Keratinocyte (primary cell): ENCODE results near the gene SDK1. TPM values are rescaled to one million over a fixed set of nuclear protein-coding genes. Genes with fewer than 3 reads are reported as not detected.

Experiments
- DNase-seq: peaks from one replicate; pipeline ENCODE4 v3.0.0-alpha.2; 2011; ENCODE audit warnings: low read depth, missing footprints, low spot score
- FAIRE-seq: peaks from 2 replicates; lab custom pipeline; 2011; peaks lifted over from hg19 to GRCh38; lab: Jason Lieb, UNC
- H2AFZ ChIP-seq: 2 replicates; pipeline ENCODE4 v1.6.0; 2012; ENCODE audit warnings: low read length, control low read depth, inconsistent platforms; ENCODE audit not compliant: control insufficient read depth
- H3K27ac ChIP-seq: 2 replicates; pipeline ENCODE4 v1.5.1; 2011; ENCODE audit warnings: low read length; ENCODE audit not compliant: control insufficient read depth, insufficient read depth
- H3K27me3 ChIP-seq: 3 replicates; pipeline ENCODE4 v1.6.0; 2011; ENCODE audit warnings: low read length; ENCODE audit not compliant: control insufficient read depth, insufficient read depth; ENCODE audit errors: extremely low read depth
- H3K36me3 ChIP-seq, 2 experiments: 2 replicates in 1 of 2; 3 replicates in 1 of 2; pipeline ENCODE4 v1.5.1; 2011; ENCODE audit warnings: low read length in 2 of 2, mild to moderate bottlenecking in 1 of 2; ENCODE audit not compliant: control insufficient read depth in 2 of 2, insufficient read depth in 2 of 2; ENCODE audit errors: extremely low read depth in 1 of 2
- H3K4me1 ChIP-seq: 3 replicates; pipeline ENCODE4 v1.5.1; 2011; ENCODE audit warnings: low read length; ENCODE audit not compliant: control insufficient read depth, insufficient read depth; ENCODE audit errors: extremely low read depth
- H3K4me2 ChIP-seq: 3 replicates; pipeline ENCODE4 v1.6.0; 2011; ENCODE audit warnings: low read depth, low read length; ENCODE audit not compliant: control insufficient read depth, insufficient read depth; ENCODE audit errors: extremely low read depth
- H3K4me3 ChIP-seq, 3 experiments: fragments of 200-600 bp in 1 of 3; sonication (generic) in 1 of 3; 2 replicates in 2 of 3; 3 replicates in 1 of 3; pipeline ENCODE4 v1.5.1; 2011 to 2016; ENCODE audit warnings: low read length in 3 of 3, mild to moderate bottlenecking in 3 of 3, control low read depth in 2 of 3, inconsistent platforms in 1 of 3, low read depth in 1 of 3, mixed read lengths in 1 of 3, mixed run types in 1 of 3, moderate library complexity in 1 of 3; ENCODE audit not compliant: control insufficient read depth in 2 of 3, insufficient read depth in 2 of 3; ENCODE audit errors: extremely low read depth in 1 of 3
- H3K79me2 ChIP-seq: 2 replicates; pipeline ENCODE4 v1.6.0; 2012; ENCODE audit warnings: low read length; ENCODE audit not compliant: control insufficient read depth, insufficient read depth
- H3K9ac ChIP-seq: 3 replicates; pipeline ENCODE4 v1.6.0; 2011; ENCODE audit warnings: low read length; ENCODE audit not compliant: control insufficient read depth, insufficient read depth; ENCODE audit errors: extremely low read depth
- H3K9me1 ChIP-seq: 3 replicates; pipeline ENCODE4 v1.6.0; 2011; ENCODE audit warnings: low read length; ENCODE audit not compliant: control insufficient read depth, insufficient read depth; ENCODE audit errors: extremely low read depth
- H3K9me3 ChIP-seq: 2 replicates; pipeline ENCODE4 v1.5.1; 2012; ENCODE audit warnings: low read depth, low read length; ENCODE audit not compliant: control insufficient read depth
- H4K20me1 ChIP-seq: 3 replicates; pipeline ENCODE4 v1.6.0; 2011; ENCODE audit warnings: low read length; ENCODE audit not compliant: control insufficient read depth, insufficient read depth; ENCODE audit errors: extremely low read depth
- EZH2 ChIP-seq: IDR thresholded peaks from one replicate; pipeline ENCODE4 v1.6.1; 2012; ENCODE audit warnings: inconsistent platforms, mild to moderate bottlenecking, low read length, moderate library complexity
- dilution Hi-C: fragments of 300-500 bp; cut with MboI; formaldehyde crosslinking; loops from one replicate; pipeline ENCODE4 v1.7.0; 2020; ENCODE audit warnings: low sequenced_read_pairs; ENCODE audit not compliant: extremely low pct_ligation_motif_present
- polyA plus RNA-seq, 5 experiments: library from polyadenylated mRNA; depleted of rRNA in 3 of 5; stranded (reverse) in 3 of 5; stranded (forward) in 1 of 5; unstranded in 1 of 5; fragments of >200 nt; gene quantifications; 1 replicate in 1 of 5; 2 replicates in 3 of 5; 3 replicates in 1 of 5; pipeline versions ENCODE4 v1.2.1 to v1.2.3, GENCODE V29; 2011 to 2012; ENCODE audit warnings: missing spikeins in 2 of 5, low read depth in 1 of 5, low replicate concordance in 1 of 5
- TF ChIP-seq, protein P1 (sequence below), 3 experiments: IDR thresholded peaks in 1 of 3; conservative IDR thresholded peaks in 1 of 3; optimal IDR thresholded peaks in 1 of 3; 2 replicates in 2 of 3; 3 replicates in 1 of 3; pipeline versions ENCODE3 to v1.5.1; 2011; ENCODE audit warnings: low read length in 3 of 3, mild to moderate bottlenecking in 3 of 3, moderate library complexity in 2 of 3, control low read depth in 1 of 3, inconsistent platforms in 1 of 3; ENCODE audit not compliant: insufficient read depth in 2 of 3; ENCODE audit errors: extremely low read depth in 1 of 3

SDK1 gene
- polyA plus RNA-seq, 1 donor (not counting 4 experiments of a cell fraction or from before 2014, with no cell fraction given), result 0.66 TPM

DNA sequence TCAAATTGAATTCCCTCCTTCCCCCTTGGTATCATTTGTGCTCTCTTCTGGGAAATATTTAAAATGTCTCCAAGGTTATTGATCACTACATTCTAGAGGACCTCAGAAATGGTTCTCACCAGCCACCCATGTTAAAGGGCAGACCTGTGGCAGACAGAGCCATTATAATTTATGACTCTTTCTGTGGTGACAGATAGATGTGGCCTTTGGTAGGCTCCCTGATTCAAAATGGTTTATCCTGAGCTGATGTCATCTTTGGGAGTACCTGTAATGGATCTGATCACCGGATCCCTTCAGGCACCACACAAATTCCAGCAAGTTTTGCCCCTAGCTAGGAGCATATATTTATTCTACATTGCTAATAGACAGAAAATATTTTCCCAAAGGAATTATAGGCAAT is 267.5 kb downstream of the SDK1 start:
- no peaks in the 10 kb centered on the region for H3K9me3 ChIP-seq
- no peak overlapping the region for H3K9ac ChIP-seq
- TF ChIP-seq, protein P1, sequence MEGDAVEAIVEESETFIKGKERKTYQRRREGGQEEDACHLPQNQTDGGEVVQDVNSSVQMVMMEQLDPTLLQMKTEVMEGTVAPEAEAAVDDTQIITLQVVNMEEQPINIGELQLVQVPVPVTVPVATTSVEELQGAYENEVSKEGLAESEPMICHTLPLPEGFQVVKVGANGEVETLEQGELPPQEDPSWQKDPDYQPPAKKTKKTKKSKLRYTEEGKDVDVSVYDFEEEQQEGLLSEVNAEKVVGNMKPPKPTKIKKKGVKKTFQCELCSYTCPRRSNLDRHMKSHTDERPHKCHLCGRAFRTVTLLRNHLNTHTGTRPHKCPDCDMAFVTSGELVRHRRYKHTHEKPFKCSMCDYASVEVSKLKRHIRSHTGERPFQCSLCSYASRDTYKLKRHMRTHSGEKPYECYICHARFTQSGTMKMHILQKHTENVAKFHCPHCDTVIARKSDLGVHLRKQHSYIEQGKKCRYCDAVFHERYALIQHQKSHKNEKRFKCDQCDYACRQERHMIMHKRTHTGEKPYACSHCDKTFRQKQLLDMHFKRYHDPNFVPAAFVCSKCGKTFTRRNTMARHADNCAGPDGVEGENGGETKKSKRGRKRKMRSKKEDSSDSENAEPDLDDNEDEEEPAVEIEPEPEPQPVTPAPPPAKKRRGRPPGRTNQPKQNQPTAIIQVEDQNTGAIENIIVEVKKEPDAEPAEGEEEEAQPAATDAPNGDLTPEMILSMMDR (optimal IDR thresholded peaks at IDR 0.05 in 1 of 3, IDR thresholded peaks at IDR 0.05 in 1 of 3, conservative IDR thresholded peaks at IDR 0.05 in 1 of 3; ENCODE audit: extremely low read depth in 1 of 3, insufficient read depth in 2 of 3, low read length in 3 of 3), result no peak
- TF ChIP-seq EZH2, result no peak
- H3K4me1 ChIP-seq, result no peaks in the 10 kb centered on the region
- H3K9me1 ChIP-seq, result no peaks in the 10 kb centered on the region
- FAIRE-seq, result no peak
- no peak overlapping the region for H2AFZ ChIP-seq
- H3K27me3 ChIP-seq, result no peaks in the 10 kb centered on the region
- DNase-seq, result no peak
- H3K4me2 ChIP-seq, result no peak overlapping the region
- H3K27ac ChIP-seq, result no peak overlapping the region
- H3K79me2 ChIP-seq, result no peaks in the 10 kb centered on the region
- H4K20me1 ChIP-seq, result no peaks in the 10 kb centered on the region
- dilution Hi-C loops, result no loop called here
- H3K4me3 ChIP-seq, result no peak overlapping the region
- H3K36me3 ChIP-seq, result no peaks in the 10 kb centered on the region

GRCh38 chr7:3569643-3570042 is 268.6 kb downstream of the SDK1 start:
- no peaks in the 10 kb centered on the region for H3K36me3 ChIP-seq
- DNase-seq (no peak), FAIRE-seq (no peak)
- TF ChIP-seq, protein P1 (optimal IDR thresholded peaks at IDR 0.05 in 1 of 3, IDR thresholded peaks at IDR 0.05 in 1 of 3, conservative IDR thresholded peaks at IDR 0.05 in 1 of 3; ENCODE audit: extremely low read depth in 1 of 3, insufficient read depth in 2 of 3, low read length in 3 of 3), result no peak
- TF ChIP-seq EZH2, result no peak
- no peak overlapping the region for H3K27ac ChIP-seq
- no peaks in the 10 kb centered on the region for H3K27me3 ChIP-seq
- no peaks in the 10 kb centered on the region for H3K4me1 ChIP-seq
- no peaks in the 10 kb centered on the region for H3K9me3 ChIP-seq
- no peak overlapping the region for H3K4me3 ChIP-seq
- no peaks in the 10 kb centered on the region for H3K79me2 ChIP-seq
- H2AFZ ChIP-seq, result no peak overlapping the region
- no peaks in the 10 kb centered on the region for H3K9me1 ChIP-seq
- no peaks in the 10 kb centered on the region for H4K20me1 ChIP-seq
- no peak overlapping the region for H3K4me2 ChIP-seq
- dilution Hi-C loops, result no loop called here
- H3K9ac ChIP-seq, result no peak overlapping the region
